Measurements from ENCODE around the gene RFNG. TPM values are rescaled to one million over a fixed set of nuclear protein-coding genes. Genes with fewer than 3 reads are reported as not detected.

The RFNG gene
- total RNA-seq, 6 experiments from 2014 or later: 37.6 to 48.5 (median 40.1) TPM

DNA sequence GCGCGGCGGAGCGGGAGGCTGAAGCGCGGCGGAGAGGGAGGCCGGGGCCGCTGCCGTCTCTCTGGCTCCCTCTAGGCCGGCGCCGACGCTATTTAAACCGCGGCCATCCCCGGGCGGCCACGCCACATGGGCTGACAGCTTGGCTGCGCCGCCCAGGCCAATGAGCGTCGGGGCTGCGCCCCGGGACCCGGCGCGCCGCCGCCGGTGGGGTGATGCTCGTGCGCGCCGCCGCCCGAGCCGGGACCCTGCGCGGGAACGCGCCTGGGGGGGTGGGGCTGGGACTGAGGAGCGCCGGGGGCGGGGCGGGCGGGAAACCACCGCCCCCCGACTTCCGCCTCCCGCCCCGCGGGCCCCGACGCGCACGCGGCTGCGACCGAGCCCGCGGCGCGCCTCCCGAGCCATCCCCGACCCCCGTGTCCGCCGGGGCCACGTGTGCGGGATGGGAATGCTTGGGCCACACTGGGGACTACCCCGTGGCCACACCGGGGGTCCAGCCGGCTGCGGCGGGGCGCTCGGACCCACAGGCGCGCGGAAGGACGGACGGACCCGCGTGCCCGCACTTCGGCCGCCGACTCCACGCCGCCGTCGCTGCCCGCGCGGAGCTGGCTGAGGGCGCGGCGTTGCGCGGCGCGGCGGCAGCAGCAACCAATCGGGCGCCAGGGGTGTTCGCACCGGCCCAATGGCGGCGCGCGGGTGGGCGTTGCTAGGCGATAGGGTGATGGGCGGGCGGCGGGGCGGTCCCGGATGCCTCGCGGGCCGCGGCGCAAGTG is 46.7 kb upstream of the RFNG start, which contains the start of gene FASN:
FASN (minus strand) TSS at position 68 of the 770 bp plus-strand sequence. CDS start 1,791 bp downstream, outside the sequence.
- no peaks in the 10 kb centered on the region for H3K36me3 Mint-ChIP-seq (ENCODE audit: low read depth)
- H3K27ac Mint-ChIP-seq: no peak within 1 kb of the TSS
- peak; percentile 69 for TF ChIP-seq CTCF (IDR thresholded peaks at IDR 0.05)
- H3K4me1 Mint-ChIP-seq (ENCODE audit: low read depth): no peaks in the 10 kb centered on the region
- H3K27me3 Mint-ChIP-seq (ENCODE audit: insufficient read depth): no peaks in the 10 kb centered on the region
- peak within 1 kb of the TSS; percentile 78 for H3K4me3 Mint-ChIP-seq
- H3K9me3 Mint-ChIP-seq: no peaks in the 10 kb centered on the region
- DNase-seq: peak; percentile 92

- Mint-ChIP-seq H3K36me3 (ENCODE audit: low read depth) (no peaks in the 10 kb centered on the region), H3K9me3 (no peaks in the 10 kb centered on the region), H3K4me1 (ENCODE audit: low read depth) (no peaks in the 10 kb centered on the region), H3K27me3 (ENCODE audit: insufficient read depth) (no peaks in the 10 kb centered on the region), H3K4me3 (peak overlapping the region; percentile 62), H3K27ac (no peak overlapping the region)
- DNase-seq: no peak
- no peak for TF ChIP-seq CTCF (IDR thresholded peaks at IDR 0.05)
Observed at GRCh38 chr17:82097919-82098168, 46.2 kb upstream of the RFNG start.

GRCh38 chr17:82097184-82097918 is 45.7 kb upstream of the RFNG start:
- no peaks in the 10 kb centered on the region for H3K4me1 Mint-ChIP-seq (ENCODE audit: low read depth)
- peak overlapping the region; percentile 78 for H3K4me3 Mint-ChIP-seq
- no peak overlapping the region for H3K27ac Mint-ChIP-seq
- peak; percentile 31 for DNase-seq
- no peaks in the 10 kb centered on the region for H3K27me3 Mint-ChIP-seq (ENCODE audit: insufficient read depth)
- H3K36me3 Mint-ChIP-seq (ENCODE audit: low read depth): no peaks in the 10 kb centered on the region
- no peak for TF ChIP-seq CTCF (IDR thresholded peaks at IDR 0.05)
- H3K9me3 Mint-ChIP-seq: no peaks in the 10 kb centered on the region

DNA sequence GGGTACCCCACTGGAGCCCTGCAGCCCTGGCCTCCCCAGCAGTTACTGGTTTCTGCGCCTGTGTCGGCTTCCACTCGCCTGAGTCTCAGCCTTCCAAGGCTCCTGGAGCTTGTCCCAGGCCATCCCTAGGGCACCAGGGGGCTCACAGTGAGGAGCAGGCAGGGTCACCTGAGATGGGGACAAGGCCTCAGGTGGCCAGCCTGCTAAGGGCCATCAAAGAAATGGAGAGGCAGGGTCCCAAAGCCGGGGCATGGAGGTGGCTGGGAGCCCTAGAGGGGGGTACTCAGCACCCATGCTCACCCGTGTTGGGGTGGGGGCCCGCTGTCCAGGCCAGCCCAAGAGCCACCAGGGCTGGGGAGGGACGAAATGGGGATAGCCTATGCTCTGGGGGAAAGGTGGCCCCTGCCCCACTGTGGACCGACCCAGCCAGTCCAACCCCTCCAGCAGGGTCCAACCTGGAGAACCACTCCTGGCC is 45.1 kb upstream of the RFNG start:
- H3K27me3 Mint-ChIP-seq (ENCODE audit: insufficient read depth): no peaks in the 10 kb centered on the region
- H3K9me3 Mint-ChIP-seq: no peaks in the 10 kb centered on the region
- no peaks in the 10 kb centered on the region for H3K4me1 Mint-ChIP-seq (ENCODE audit: low read depth)
- no peak for TF ChIP-seq CTCF (IDR thresholded peaks at IDR 0.05)
- no peaks in the 10 kb centered on the region for H3K36me3 Mint-ChIP-seq (ENCODE audit: low read depth)
- H3K27ac Mint-ChIP-seq: no peak overlapping the region
- peak overlapping the region; percentile 78 for H3K4me3 Mint-ChIP-seq
- no peak for DNase-seq

GRCh38 chr17:82095777-82096708 is 44.4 kb upstream of the RFNG start:
- Mint-ChIP-seq H3K36me3 (ENCODE audit: low read depth) (no peaks in the 10 kb centered on the region), H3K27ac (no peak overlapping the region; the same call in 1 of the 2 replicates), H3K4me1 (ENCODE audit: low read depth) (no peaks in the 10 kb centered on the region), H3K9me3 (no peaks in the 10 kb centered on the region), H3K4me3 (peak overlapping the region; percentile 78), H3K27me3 (ENCODE audit: insufficient read depth) (no peaks in the 10 kb centered on the region)
- TF ChIP-seq CTCF (IDR thresholded peaks at IDR 0.05): no peak
- no peak for DNase-seq
